ENCODE data around the gene LPAR3. TPM values are rescaled to one million over a fixed set of nuclear protein-coding genes. Genes with fewer than 3 reads are reported as not detected.

The LPAR3 gene
- total and polyA plus RNA-seq, 4 donors: 0.10 to 0.38 (median 0.33) TPM; not detected in 1

DNA sequence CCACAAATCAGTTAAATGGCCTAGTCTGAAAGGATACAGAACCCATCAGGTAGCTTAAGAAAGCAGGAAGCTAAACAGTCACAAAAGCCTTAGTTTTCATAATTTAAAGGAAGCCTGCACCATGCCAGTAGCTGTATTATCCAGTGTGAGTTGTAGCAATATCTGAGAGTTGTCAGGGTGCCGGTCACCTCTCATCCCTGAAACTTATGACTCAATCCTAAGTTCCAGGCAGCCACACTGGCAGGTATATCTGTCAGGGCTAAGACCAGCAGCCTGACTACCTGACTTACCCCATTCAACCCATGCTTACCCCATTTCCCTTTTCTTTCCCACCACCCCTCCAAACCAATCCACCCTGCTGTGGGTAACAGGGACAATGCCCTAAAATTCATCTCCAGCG, 37.8 kb upstream of the LPAR3 start:
- ATAC-seq (ENCODE audit: low FRiP score) (no peak), DNase-seq (no peak)
- H3K4me3 ChIP-seq (ENCODE audit: low read length in 2 of 2): no peak overlapping the region
- no peak overlapping the region for H3K27ac ChIP-seq (ENCODE audit: low read depth in 1 of 2, low read length in 2 of 2)
- H3K27me3 ChIP-seq (ENCODE audit: control insufficient read depth in 1 of 2, insufficient read depth in 2 of 2, low read length in 1 of 2): no peaks in the 10 kb centered on the region
- H3K9me3 ChIP-seq (ENCODE audit: control insufficient read depth, low read length): no peaks in the 10 kb centered on the region
- no peaks in the 10 kb centered on the region for H3K36me3 ChIP-seq (ENCODE audit: control insufficient read depth in 1 of 2, insufficient read depth in 2 of 2, low read length in 1 of 2)
- H3K4me1 ChIP-seq (ENCODE audit: control insufficient read depth in 1 of 2, insufficient read depth in 2 of 2, low read length in 2 of 2): no peaks in the 10 kb centered on the region
- intact Hi-C loops (cut with DNase I): loop anchor here in 1 of 2 donors (10.0 kb wide), 1 partner anchor 286 kb away; no protein-coding TSS in a partner anchor
- WGBS, 2 donors: 95 to 100% methylated on average over 2 of the region's 2 CpGs

DNA sequence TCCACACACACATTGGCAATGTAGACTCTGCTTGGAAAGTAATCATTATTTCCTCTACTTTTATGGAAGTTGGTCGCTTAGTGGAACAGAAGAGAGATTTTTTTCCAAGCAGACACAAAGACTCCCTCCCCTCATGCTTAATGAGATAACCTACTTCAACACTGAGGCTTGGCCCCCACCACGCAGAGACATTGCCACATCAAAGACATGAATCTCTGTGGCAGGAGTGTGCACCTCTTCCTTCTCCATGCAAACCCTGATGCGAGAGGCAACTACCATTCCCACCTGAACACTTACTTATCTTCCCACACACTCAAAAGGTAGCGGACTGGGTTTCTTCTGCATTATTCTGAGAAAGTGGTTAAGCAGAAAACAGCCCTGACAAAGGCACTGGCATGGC, 37.3 kb upstream of the LPAR3 start:
- intact Hi-C loops (cut with DNase I): loop anchor here in 1 of 2 donors (10.0 kb wide), 1 partner anchor 286 kb away; no protein-coding TSS in a partner anchor
- Histone ChIP-seq H3K4me1 (ENCODE audit: control insufficient read depth in 1 of 2, insufficient read depth in 2 of 2, low read length in 2 of 2) (no peaks in the 10 kb centered on the region), H3K4me3 (ENCODE audit: low read length in 2 of 2) (no peak overlapping the region), H3K9me3 (ENCODE audit: control insufficient read depth, low read length) (no peaks in the 10 kb centered on the region), H3K36me3 (ENCODE audit: control insufficient read depth in 1 of 2, insufficient read depth in 2 of 2, low read length in 1 of 2) (no peaks in the 10 kb centered on the region), H3K27ac (ENCODE audit: low read depth in 1 of 2, low read length in 2 of 2) (no peak overlapping the region), H3K27me3 (ENCODE audit: control insufficient read depth in 1 of 2, insufficient read depth in 2 of 2, low read length in 1 of 2) (no peaks in the 10 kb centered on the region)
- DNase-seq: no peak
- WGBS, 2 donors: 92 to 93% methylated on average over 4 of the region's 4 CpGs
- no peak for ATAC-seq (ENCODE audit: low FRiP score)

DNA sequence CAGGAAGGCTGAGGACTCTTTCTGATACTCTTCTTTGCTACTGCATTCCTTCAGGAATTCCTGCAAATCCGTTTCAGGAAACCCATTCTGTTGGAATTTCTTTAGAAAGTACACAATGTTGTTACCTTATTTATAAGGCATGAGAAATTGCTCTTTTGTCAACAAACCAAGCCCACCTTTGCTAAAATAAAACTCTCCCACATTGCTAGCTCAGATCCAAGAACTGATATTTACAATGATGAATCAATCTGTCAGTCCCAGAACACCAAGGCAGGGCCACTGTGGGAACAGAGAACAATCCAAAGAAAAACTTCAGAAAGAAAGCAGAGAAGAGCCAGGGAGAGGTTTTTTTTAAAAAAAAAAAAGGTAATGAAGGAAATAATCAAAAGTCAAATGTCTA, 36.6 kb upstream of the LPAR3 start:
- Histone ChIP-seq H3K4me3 (ENCODE audit: low read length in 2 of 2) (no peak overlapping the region), H3K27ac (ENCODE audit: low read depth in 1 of 2, low read length in 2 of 2) (no peak overlapping the region), H3K4me1 (ENCODE audit: control insufficient read depth in 1 of 2, insufficient read depth in 2 of 2, low read length in 2 of 2) (no peaks in the 10 kb centered on the region), H3K36me3 (ENCODE audit: control insufficient read depth in 1 of 2, insufficient read depth in 2 of 2, low read length in 1 of 2) (no peaks in the 10 kb centered on the region), H3K9me3 (ENCODE audit: control insufficient read depth, low read length) (no peaks in the 10 kb centered on the region), H3K27me3 (ENCODE audit: control insufficient read depth in 1 of 2, insufficient read depth in 2 of 2, low read length in 1 of 2) (no peaks in the 10 kb centered on the region)
- DNase-seq (no peak), ATAC-seq (ENCODE audit: low FRiP score) (no peak)
- 72 to 80% methylated on average over 1 of the region's 1 CpG for WGBS, 2 donors
- intact Hi-C loops (cut with DNase I): no loop called here

GRCh38 chr1:84928979-84929378, 36.0 kb upstream of the LPAR3 start:
- ATAC-seq (ENCODE audit: low FRiP score): no peak
- no peak overlapping the region for H3K27ac ChIP-seq (ENCODE audit: low read depth in 1 of 2, low read length in 2 of 2)
- no peak overlapping the region for H3K4me3 ChIP-seq (ENCODE audit: low read length in 2 of 2)
- no peaks in the 10 kb centered on the region for H3K36me3 ChIP-seq (ENCODE audit: control insufficient read depth in 1 of 2, insufficient read depth in 2 of 2, low read length in 1 of 2)
- intact Hi-C loops (cut with DNase I): no loop called here
- WGBS, 2 donors: 67 to 74% methylated on average over 4 of the region's 4 CpGs
- H3K9me3 ChIP-seq (ENCODE audit: control insufficient read depth, low read length): no peaks in the 10 kb centered on the region
- no peaks in the 10 kb centered on the region for H3K4me1 ChIP-seq (ENCODE audit: control insufficient read depth in 1 of 2, insufficient read depth in 2 of 2, low read length in 2 of 2)
- no peaks in the 10 kb centered on the region for H3K27me3 ChIP-seq (ENCODE audit: control insufficient read depth in 1 of 2, insufficient read depth in 2 of 2, low read length in 1 of 2)
- DNase-seq: no peak

- H3K9me3 ChIP-seq (ENCODE audit: control insufficient read depth, low read length): no peaks in the 10 kb centered on the region
- H3K36me3 ChIP-seq (ENCODE audit: control insufficient read depth in 1 of 2, insufficient read depth in 2 of 2, low read length in 1 of 2): no peaks in the 10 kb centered on the region
- 84 to 89% methylated on average over 3 of the region's 3 CpGs for WGBS, 2 donors
- H3K27me3 ChIP-seq (ENCODE audit: control insufficient read depth in 1 of 2, insufficient read depth in 2 of 2, low read length in 1 of 2): no peaks in the 10 kb centered on the region
- DNase-seq (no peak), ATAC-seq (ENCODE audit: low FRiP score) (no peak)
- no peak overlapping the region for H3K4me3 ChIP-seq (ENCODE audit: low read length in 2 of 2)
- H3K4me1 ChIP-seq (ENCODE audit: control insufficient read depth in 1 of 2, insufficient read depth in 2 of 2, low read length in 2 of 2): no peaks in the 10 kb centered on the region
- intact Hi-C loops (cut with DNase I): no loop called here
- no peak overlapping the region for H3K27ac ChIP-seq (ENCODE audit: low read depth in 1 of 2, low read length in 2 of 2)
Observed at GRCh38 chr1:84923317-84923716, 30.3 kb upstream of the LPAR3 start.

- no peak overlapping the region for H3K4me3 ChIP-seq (ENCODE audit: low read length in 2 of 2)
- no peak for DNase-seq
- no peaks in the 10 kb centered on the region for H3K9me3 ChIP-seq (ENCODE audit: control insufficient read depth, low read length)
- no peak overlapping the region for H3K27ac ChIP-seq (ENCODE audit: low read depth in 1 of 2, low read length in 2 of 2)
- no peaks in the 10 kb centered on the region for H3K4me1 ChIP-seq (ENCODE audit: control insufficient read depth in 1 of 2, insufficient read depth in 2 of 2, low read length in 2 of 2)
- no peaks in the 10 kb centered on the region for H3K36me3 ChIP-seq (ENCODE audit: control insufficient read depth in 1 of 2, insufficient read depth in 2 of 2, low read length in 1 of 2)
- no peak for ATAC-seq (ENCODE audit: low FRiP score)
- no peaks in the 10 kb centered on the region for H3K27me3 ChIP-seq (ENCODE audit: control insufficient read depth in 1 of 2, insufficient read depth in 2 of 2, low read length in 1 of 2)
- 96 to 97% methylated on average over 1 of the region's 1 CpG for WGBS, 2 donors
- intact Hi-C loops (cut with DNase I): no loop called here
Observed at GRCh38 chr1:84920159-84920558, 27.2 kb upstream of the LPAR3 start.

DNA sequence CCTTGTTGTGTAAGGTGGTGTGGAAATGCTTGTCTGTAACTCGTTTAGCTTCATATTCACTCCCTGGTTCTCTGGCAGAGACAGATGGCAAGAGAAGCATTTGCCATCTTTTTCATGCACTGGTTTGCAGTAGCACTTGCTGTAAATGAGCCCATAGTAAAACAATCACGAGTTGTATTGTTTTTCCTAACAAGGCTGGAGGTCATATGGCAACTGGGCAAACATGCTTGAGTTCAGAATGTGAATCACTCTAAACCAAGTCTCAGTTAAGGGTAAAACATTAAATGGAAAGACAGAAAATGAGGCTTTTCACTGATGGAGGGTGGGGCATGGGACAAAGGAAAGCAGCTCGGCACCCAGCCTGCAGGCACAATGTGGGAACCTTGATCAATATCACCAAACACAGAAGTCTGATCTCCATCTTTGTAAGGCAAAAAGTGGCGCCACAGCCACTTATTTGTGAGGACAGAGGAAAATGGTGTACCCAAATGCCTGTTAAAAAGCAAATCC, 26.5 kb upstream of the LPAR3 start:
- WGBS, 2 donors: 54 to 56% methylated on average over 4 of the region's 4 CpGs

DNA sequence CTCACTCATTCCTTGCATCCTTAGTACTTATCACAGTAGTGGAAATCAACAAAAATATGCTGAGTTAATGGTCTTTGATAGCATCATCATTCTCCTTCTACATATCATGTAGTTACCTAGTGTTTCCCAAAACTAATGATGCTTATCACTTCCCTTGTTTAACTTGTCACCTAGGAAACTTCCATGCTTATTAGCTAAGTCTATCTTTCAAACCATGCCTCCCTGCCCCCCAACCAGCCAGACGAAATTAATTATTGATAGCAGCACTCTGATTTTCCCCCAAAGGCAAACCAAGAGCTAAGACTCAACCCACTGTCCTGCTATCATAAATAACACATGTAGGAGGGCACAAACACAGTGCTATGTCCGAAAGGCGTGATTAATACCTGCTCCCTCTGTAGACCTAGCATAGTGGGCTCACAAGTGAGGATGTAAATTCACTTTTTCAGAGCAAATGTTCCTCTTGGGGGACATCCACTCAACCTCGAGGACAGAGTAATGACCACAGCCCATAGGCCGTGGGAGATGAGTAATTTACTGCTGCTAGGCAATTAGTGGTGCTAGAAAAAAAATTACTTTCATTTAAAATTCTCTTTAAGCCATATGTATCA, 25.8 kb upstream of the LPAR3 start:
- H3K27ac ChIP-seq (ENCODE audit: low read depth in 1 of 2, low read length in 2 of 2): no peak overlapping the region
- H3K36me3 ChIP-seq (ENCODE audit: control insufficient read depth in 1 of 2, insufficient read depth in 2 of 2, low read length in 1 of 2): no peaks in the 10 kb centered on the region
- no peaks in the 10 kb centered on the region for H3K4me1 ChIP-seq (ENCODE audit: control insufficient read depth in 1 of 2, insufficient read depth in 2 of 2, low read length in 2 of 2)
- no peak overlapping the region for H3K4me3 ChIP-seq (ENCODE audit: low read length in 2 of 2)
- DNase-seq (no peak), ATAC-seq (ENCODE audit: low FRiP score) (no peak)
- H3K9me3 ChIP-seq (ENCODE audit: control insufficient read depth, low read length): no peaks in the 10 kb centered on the region
- no peaks in the 10 kb centered on the region for H3K27me3 ChIP-seq (ENCODE audit: control insufficient read depth in 1 of 2, insufficient read depth in 2 of 2, low read length in 1 of 2)
- intact Hi-C loops (cut with DNase I): no loop called here
- WGBS, 2 donors: 52 to 68% methylated on average over 5 of the region's 5 CpGs

More for the DNA sequence above, 26.5 kb upstream of the LPAR3 start:
- Histone ChIP-seq H3K27me3 (ENCODE audit: control insufficient read depth in 1 of 2, insufficient read depth in 2 of 2, low read length in 1 of 2) (no peaks in the 10 kb centered on the region), H3K4me1 (ENCODE audit: control insufficient read depth in 1 of 2, insufficient read depth in 2 of 2, low read length in 2 of 2) (no peaks in the 10 kb centered on the region), H3K27ac (ENCODE audit: low read depth in 1 of 2, low read length in 2 of 2) (no peak overlapping the region), H3K36me3 (ENCODE audit: control insufficient read depth in 1 of 2, insufficient read depth in 2 of 2, low read length in 1 of 2) (no peaks in the 10 kb centered on the region), H3K9me3 (ENCODE audit: control insufficient read depth, low read length) (no peaks in the 10 kb centered on the region), H3K4me3 (ENCODE audit: low read length in 2 of 2) (no peak overlapping the region)
- DNase-seq (no peak), ATAC-seq (ENCODE audit: low FRiP score) (no peak)
- intact Hi-C loops (cut with DNase I): no loop called here

DNA sequence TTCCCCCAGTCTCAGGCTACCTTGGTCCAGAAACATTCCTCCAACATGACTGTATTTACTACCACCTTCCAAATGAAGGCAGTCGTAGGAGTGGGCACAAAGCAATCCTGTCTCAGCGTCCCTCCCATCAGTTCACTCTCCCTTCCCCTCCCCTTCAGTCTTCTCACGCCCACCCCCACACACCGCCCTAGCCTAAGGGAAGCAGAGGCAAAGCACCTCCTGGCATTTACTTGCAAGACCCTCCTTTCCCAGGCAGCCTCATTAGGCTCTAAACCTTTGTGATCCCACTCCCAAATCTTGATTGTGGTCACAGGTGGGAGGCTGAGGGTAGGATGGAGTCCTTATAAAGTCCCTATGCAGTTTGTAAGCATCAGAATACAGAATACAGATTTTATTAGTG, 23.9 kb upstream of the LPAR3 start:
- ATAC-seq (ENCODE audit: low FRiP score): no peak
- H3K4me3 ChIP-seq (ENCODE audit: low read length in 2 of 2): no peak overlapping the region
- no peak for DNase-seq
- WGBS, 2 donors: 53 to 57% methylated on average over 4 of the region's 4 CpGs
- H3K27me3 ChIP-seq (ENCODE audit: control insufficient read depth in 1 of 2, insufficient read depth in 2 of 2, low read length in 1 of 2): no peaks in the 10 kb centered on the region
- H3K27ac ChIP-seq (ENCODE audit: low read depth in 1 of 2, low read length in 2 of 2): no peak overlapping the region
- H3K36me3 ChIP-seq (ENCODE audit: control insufficient read depth in 1 of 2, insufficient read depth in 2 of 2, low read length in 1 of 2): no peaks in the 10 kb centered on the region
- no peaks in the 10 kb centered on the region for H3K4me1 ChIP-seq (ENCODE audit: control insufficient read depth in 1 of 2, insufficient read depth in 2 of 2, low read length in 2 of 2)
- intact Hi-C loops (cut with DNase I): no loop called here
- no peaks in the 10 kb centered on the region for H3K9me3 ChIP-seq (ENCODE audit: control insufficient read depth, low read length)

Data from aorta (tissue), 5 donors.